Right lobe of liver (tissue), 6 donors: ENCODE measurements around the gene JAZF1. TPM values are rescaled to one million over a fixed set of nuclear protein-coding genes. Genes with fewer than 3 reads are reported as not detected.
A peak's percentile ranks its signal among the peaks of the same experiment; 100 is the strongest.

ENCODE experiments used
- ATAC-seq, 4 donors: fragments of 200-7000 bp; cut with Tn5 transposase; one replicate each; pipeline ENCODE4 v1.9.1; 2020; ENCODE audit warnings: mild to moderate bottlenecking in 4 of 4, moderate library complexity in 4 of 4
- DNase-seq, 3 donors: peaks; one replicate each; pipeline ENCODE4 v3.0.0-alpha.2; 2020
- H3K27ac ChIP-seq, 3 donors: fragments of 200-600 bp; one replicate each; pipeline ENCODE4 v1.8.0; 2022
- H3K27me3 ChIP-seq, 2 donors: fragments of 200-600 bp; one replicate each; pipeline ENCODE4 v1.8.0; 2022
- H3K36me3 ChIP-seq, 4 donors: fragments of 200-600 bp; sonication (generic) in 1 of 4; one replicate each; pipeline versions ENCODE4 v1.5.1 to v1.8.0; 2017 to 2022; ENCODE audit warnings: control low read depth in 1 of 4
- H3K4me1 ChIP-seq, 4 donors: fragments of 200-600 bp; sonication (generic) in 1 of 4; one replicate each; pipeline versions ENCODE4 v1.5.1 to v1.8.0; 2017 to 2022; ENCODE audit warnings: control low read depth in 1 of 4
- H3K4me3 ChIP-seq, 3 donors: fragments of 200-600 bp; one replicate each; pipeline ENCODE4 v1.8.0; 2022
- H3K9me3 ChIP-seq, 4 donors: fragments of 200-600 bp; sonication (generic) in 1 of 4; one replicate each; pipeline versions ENCODE4 v1.5.1 to v1.8.0; 2017 to 2022; ENCODE audit warnings: control low read depth in 1 of 4
- POLR2A ChIP-seq: fragments of 450-650 bp; IDR thresholded peaks from one replicate; pipeline ENCODE4 v1.6.1; 2017; ENCODE audit warnings: antibody characterized with exemption, mild to moderate bottlenecking
- WGBS: methylation state at CpG from one replicate; pipeline ENCODE4 v1.1.6; 2018; ENCODE audit warnings: low coverage, low lambda C conversion rate; ENCODE audit not compliant: insufficient coverage; ENCODE audit errors: missing lambda C conversion rate; 5-methylcytosine and 5-hydroxymethylcytosine counted together
- intact Hi-C, 2 donors: fragments of 100-400 bp; cut with DNase I; formaldehyde crosslinking; loops; one replicate each; pipeline versions ENCODE4 v1.11.2 to v1.14.1; 2022
- total RNA-seq, 6 experiments: library from RNA; depleted of rRNA in 2 of 6; stranded (reverse); fragments of >200 nt in 2 of 6; fragmentation: NEBNext Ultra II Directional in 3 of 6; extraction: Animal tissue kit (Norgen Biotek cat#: 25700) in 3 of 6; gene quantifications; one replicate each; pipeline versions ENCODE4 v1.1.0 to v1.2.4, GENCODE V29; 2016 to 2023
- TF ChIP-seq, protein P1 (sequence below), 4 donors: fragments of 200-600 bp in 3 of 4; fragments of 450-650 bp in 1 of 4; IDR thresholded peaks; one replicate each; pipeline versions ENCODE4 v1.5.1 to v1.8.0; 2016 to 2022; ENCODE audit warnings: antibody characterized with exemption in 4 of 4, mild to moderate bottlenecking in 2 of 4
- donor health status: DM: no; HTN: yes; CAD: no.
- donor health status: DM: no; HTN: no; CAD: no.
- donor health status: DM: no; HTN: no; CAD: no.
- donor health status: DM: no; HTN: yes; CAD: no.
- donor health status: DM: no; HTN: yes; CAD: no.

The JAZF1 gene
- total RNA-seq, 6 experiments from 2014 or later = 4.8 to 20.9 (median 6.9) TPM

DNA sequence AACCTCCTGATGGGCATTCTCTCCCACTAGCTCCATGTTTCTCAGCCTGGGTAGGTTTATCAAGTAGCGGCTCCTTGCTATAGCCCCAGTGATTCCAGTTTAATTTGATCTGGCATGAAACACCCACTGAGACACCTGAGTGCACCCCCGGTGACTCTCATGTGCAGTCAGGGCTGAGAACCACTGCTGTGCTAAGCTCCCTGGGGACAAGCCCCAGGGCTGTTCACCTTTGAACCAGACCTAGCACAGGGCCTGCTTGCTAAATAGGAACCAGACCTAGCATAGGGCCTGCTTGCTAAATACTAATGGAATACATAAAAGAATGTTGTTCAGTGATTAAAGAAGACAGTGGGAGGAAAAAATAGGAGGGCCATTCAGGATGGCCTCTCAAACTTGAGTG is 167.6 kb downstream of the JAZF1 start:
- H3K9me3 ChIP-seq = no peaks in the 10 kb centered on the region
- 100% methylated on average over 1 of the region's 2 CpGs for whole genome bisulfite sequencing
- H3K27ac ChIP-seq = no peak overlapping the region
- no peak overlapping the region for H3K4me3 ChIP-seq
- no peaks in the 10 kb centered on the region for H3K4me1 ChIP-seq
- no peak for TF ChIP-seq POLR2A
- TF ChIP-seq, protein P1, sequence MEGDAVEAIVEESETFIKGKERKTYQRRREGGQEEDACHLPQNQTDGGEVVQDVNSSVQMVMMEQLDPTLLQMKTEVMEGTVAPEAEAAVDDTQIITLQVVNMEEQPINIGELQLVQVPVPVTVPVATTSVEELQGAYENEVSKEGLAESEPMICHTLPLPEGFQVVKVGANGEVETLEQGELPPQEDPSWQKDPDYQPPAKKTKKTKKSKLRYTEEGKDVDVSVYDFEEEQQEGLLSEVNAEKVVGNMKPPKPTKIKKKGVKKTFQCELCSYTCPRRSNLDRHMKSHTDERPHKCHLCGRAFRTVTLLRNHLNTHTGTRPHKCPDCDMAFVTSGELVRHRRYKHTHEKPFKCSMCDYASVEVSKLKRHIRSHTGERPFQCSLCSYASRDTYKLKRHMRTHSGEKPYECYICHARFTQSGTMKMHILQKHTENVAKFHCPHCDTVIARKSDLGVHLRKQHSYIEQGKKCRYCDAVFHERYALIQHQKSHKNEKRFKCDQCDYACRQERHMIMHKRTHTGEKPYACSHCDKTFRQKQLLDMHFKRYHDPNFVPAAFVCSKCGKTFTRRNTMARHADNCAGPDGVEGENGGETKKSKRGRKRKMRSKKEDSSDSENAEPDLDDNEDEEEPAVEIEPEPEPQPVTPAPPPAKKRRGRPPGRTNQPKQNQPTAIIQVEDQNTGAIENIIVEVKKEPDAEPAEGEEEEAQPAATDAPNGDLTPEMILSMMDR (IDR thresholded peaks at IDR 0.05) = no peak
- intact Hi-C loops = no loop called here
- DNase-seq = no peak
- H3K36me3 ChIP-seq = no peaks in the 10 kb centered on the region
- ATAC-seq = peak; percentile 54 to 80 (median 57)
- no peaks in the 10 kb centered on the region for H3K27me3 ChIP-seq

DNA sequence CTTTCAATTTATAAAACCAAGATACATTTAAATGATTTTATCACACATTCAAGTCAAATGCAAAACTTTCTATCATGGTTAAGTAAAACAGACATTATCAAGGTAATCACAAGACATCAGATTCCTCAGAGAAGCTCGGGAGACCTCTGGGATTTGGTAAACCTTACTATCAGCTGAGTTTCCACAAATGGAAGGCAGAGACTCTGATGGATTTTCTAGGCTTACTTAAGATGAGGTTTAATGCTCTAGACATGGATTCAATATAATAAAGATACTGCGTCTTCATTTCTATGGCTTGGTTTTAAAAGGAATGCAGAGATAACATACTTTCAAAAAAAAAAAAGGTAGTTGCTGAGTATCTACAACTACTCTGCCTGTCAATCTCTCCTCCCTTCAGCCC is 171.7 kb downstream of the JAZF1 start:
- DNase-seq = no peak
- Histone ChIP-seq H3K36me3 (no peaks in the 10 kb centered on the region), H3K9me3 (no peaks in the 10 kb centered on the region), H3K4me1 (peaks cover 0 to 12% (median 4%) of the 10 kb centered on the region in 4 donors), H3K27me3 (no peaks in the 10 kb centered on the region), H3K4me3 (no peak overlapping the region), H3K27ac (no peak overlapping the region)
- 83% methylated on average over 2 of the region's 2 CpGs for WGBS
- ATAC-seq = no peak
- TF ChIP-seq, protein P1 (IDR thresholded peaks at IDR 0.05) = no peak
- TF ChIP-seq POLR2A = no peak
- intact Hi-C loops = no loop called here

GRCh38 chr7:28008171-28008570 is 172.4 kb downstream of the JAZF1 start:
- no peak overlapping the region for H3K4me3 ChIP-seq
- no peak for ATAC-seq
- peaks cover 0 to 12% (median 4%) of the 10 kb centered on the region in 4 donors for H3K4me1 ChIP-seq
- no peaks in the 10 kb centered on the region for H3K9me3 ChIP-seq
- H3K36me3 ChIP-seq = no peaks in the 10 kb centered on the region
- H3K27ac ChIP-seq = no peak overlapping the region
- DNase-seq = no peak
- H3K27me3 ChIP-seq = no peaks in the 10 kb centered on the region
- 53% methylated on average over 3 of the region's 3 CpGs for WGBS
- TF ChIP-seq POLR2A = no peak
- TF ChIP-seq, protein P1 (IDR thresholded peaks at IDR 0.05) = no peak
- intact Hi-C loops = no loop called here

GRCh38 chr7:28006491-28006890 is 174.1 kb downstream of the JAZF1 start:
- no peaks in the 10 kb centered on the region for H3K36me3 ChIP-seq
- TF ChIP-seq, protein P1 (IDR thresholded peaks at IDR 0.05) = no peak
- no peak for TF ChIP-seq POLR2A
- intact Hi-C loops = no loop called here
- 100% methylated on average over 1 of the region's 1 CpG for WGBS
- H3K4me1 ChIP-seq = peaks cover 0 to 12% (median 4%) of the 10 kb centered on the region in 4 donors
- no peak overlapping the region for H3K4me3 ChIP-seq
- ATAC-seq = no peak
- no peak for DNase-seq
- no peaks in the 10 kb centered on the region for H3K27me3 ChIP-seq
- no peaks in the 10 kb centered on the region for H3K9me3 ChIP-seq
- H3K27ac ChIP-seq = no peak overlapping the region

DNA sequence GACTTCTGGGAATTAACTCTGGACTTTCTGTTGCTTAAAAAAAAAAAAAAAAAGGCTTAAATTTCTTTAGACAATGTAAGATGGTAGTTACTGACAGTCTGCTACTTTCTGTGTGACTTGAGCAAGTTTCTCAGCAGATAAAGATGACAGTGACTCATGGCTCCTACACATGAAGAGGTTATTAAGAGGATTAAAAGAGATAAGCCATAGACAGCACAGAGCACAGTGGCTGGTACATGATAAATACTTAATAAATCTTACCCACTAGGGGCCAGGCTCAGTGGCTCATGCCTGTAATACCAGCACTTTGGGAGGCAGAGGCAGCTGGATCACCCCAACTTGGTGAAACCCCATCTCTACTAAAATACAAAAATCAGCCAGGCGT is 174.8 kb downstream of the JAZF1 start:
- TF ChIP-seq, protein P1 (IDR thresholded peaks at IDR 0.05) = no peak
- no peak for TF ChIP-seq POLR2A
- DNase-seq = no peak
- intact Hi-C loops = no loop called here
- Histone ChIP-seq H3K4me1 (peaks cover 0 to 12% (median 4%) of the 10 kb centered on the region in 4 donors), H3K36me3 (no peaks in the 10 kb centered on the region), H3K27ac (peak overlapping the region in 1 of 3 donors; percentile 44), H3K4me3 (no peak overlapping the region), H3K9me3 (no peaks in the 10 kb centered on the region), H3K27me3 (no peaks in the 10 kb centered on the region)
- 100% methylated on average over 1 of the region's 1 CpG for WGBS
- peak in 2 of 4 donors; percentile 20 to 23 for ATAC-seq
